A549 (cell line): Measurements from ENCODE around the gene ABCA7.

Experiments used
- BHLHE40 ChIP-seq: IDR thresholded peaks from 2 replicates; pipeline ENCODE4 v1.6.1; 2012; ENCODE audit warnings: low read depth, low read length, inconsistent platforms
- CHD4 ChIP-seq: fragments of 200-600 bp; sonication (generic); IDR thresholded peaks from 2 replicates; pipeline ENCODE4 v1.6.1; 2016; ENCODE audit warnings: antibody characterized with exemption, mild to moderate bottlenecking, borderline replicate concordance
- ESRRA ChIP-seq: fragments of 150-350 bp; IDR thresholded peaks from 2 replicates; pipeline ENCODE4 v1.6.1; 2014; ENCODE audit warnings: mild to moderate bottlenecking, low read length, borderline replicate concordance
- HOXA7 ChIP-seq: fragments of 250-450 bp; sonication (Bioruptor Pico); IDR thresholded peaks from 2 replicates; pipeline ENCODE4 v1.5.0; 2020; ENCODE audit warnings: mild to moderate bottlenecking, moderate library complexity
- MYC ChIP-seq: IDR thresholded peaks from 2 replicates; pipeline ENCODE4 v1.6.1; 2012; ENCODE audit warnings: mild to moderate bottlenecking, inconsistent platforms, low read length, improper control_type of control experiment, borderline replicate concordance
- NFE2L2 ChIP-seq: fragments of 150-350 bp; conservative IDR thresholded peaks from 2 replicates; pipeline ENCODE4 v1.6.1; 2014; ENCODE audit warnings: low read length
- POLR2A ChIP-seq: IDR thresholded peaks from 2 replicates; pipeline ENCODE4 v1.6.1; 2012; ENCODE audit warnings: mild to moderate bottlenecking, low read length
- TF ChIP-seq, protein P1 (sequence below): fragments of >200 bp; sonication (Bioruptor Twin); formaldehyde crosslinking; IDR thresholded peaks from 3 replicates; pipeline ENCODE4 v1.5.1; 2016
- TF ChIP-seq, protein P2 (sequence below): IDR thresholded peaks from 2 replicates; pipeline ENCODE4 v1.6.1; 2012
- TF ChIP-seq, protein P3 (sequence below): fragments of 200-600 bp; sonication (generic); IDR thresholded peaks from 2 replicates; pipeline ENCODE4 v1.6.1; 2016; ENCODE audit warnings: antibody characterized with exemption, mild to moderate bottlenecking, moderate library complexity
- TF ChIP-seq, protein P4 (sequence below): IDR thresholded peaks from 2 replicates; pipeline ENCODE4 v1.6.1; 2012
- TF ChIP-seq, protein P5 (sequence below): fragments of 150-350 bp; IDR thresholded peaks from 2 replicates; pipeline ENCODE4 v1.6.1; 2014; ENCODE audit warnings: low read depth, mild to moderate bottlenecking, low read length

DNA sequence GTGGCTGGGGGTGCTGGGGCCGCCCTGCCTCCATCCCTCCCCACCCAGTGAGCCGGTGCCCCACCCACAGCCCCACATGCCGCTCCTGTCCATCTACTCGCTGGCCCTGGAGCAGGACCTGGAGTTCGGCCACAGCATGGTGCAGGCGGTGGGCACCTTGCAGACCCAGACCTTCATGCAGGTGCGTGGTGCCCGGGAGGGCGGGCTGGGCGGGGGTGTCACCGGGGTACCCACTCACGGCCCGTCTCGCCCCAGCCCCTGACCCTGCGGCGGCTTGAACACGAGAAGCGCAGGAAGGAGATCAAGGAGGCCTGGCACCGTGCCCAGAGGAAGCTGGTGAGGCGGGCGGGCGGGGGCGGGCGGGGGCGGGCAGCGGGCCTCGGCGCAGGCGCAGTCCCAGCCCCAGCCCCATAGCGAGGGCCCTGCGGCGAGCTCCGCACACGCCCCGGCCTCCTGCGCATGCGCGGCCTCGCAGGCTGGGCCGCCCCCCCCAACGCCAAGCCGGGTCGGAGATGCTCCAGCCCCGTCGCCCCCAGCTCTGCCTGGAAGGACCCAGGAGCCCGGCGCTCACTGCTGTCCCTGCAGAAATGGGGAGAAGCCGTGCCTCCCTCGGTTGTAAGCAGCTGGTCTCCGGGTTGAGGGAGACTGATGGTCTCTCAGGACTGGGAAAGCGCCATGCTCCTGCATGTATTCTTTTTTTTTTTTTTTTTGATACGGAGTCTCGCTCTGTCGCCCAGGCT lies 34.8 kb downstream of the ABCA7 start:
- TF ChIP-seq, protein P1, sequence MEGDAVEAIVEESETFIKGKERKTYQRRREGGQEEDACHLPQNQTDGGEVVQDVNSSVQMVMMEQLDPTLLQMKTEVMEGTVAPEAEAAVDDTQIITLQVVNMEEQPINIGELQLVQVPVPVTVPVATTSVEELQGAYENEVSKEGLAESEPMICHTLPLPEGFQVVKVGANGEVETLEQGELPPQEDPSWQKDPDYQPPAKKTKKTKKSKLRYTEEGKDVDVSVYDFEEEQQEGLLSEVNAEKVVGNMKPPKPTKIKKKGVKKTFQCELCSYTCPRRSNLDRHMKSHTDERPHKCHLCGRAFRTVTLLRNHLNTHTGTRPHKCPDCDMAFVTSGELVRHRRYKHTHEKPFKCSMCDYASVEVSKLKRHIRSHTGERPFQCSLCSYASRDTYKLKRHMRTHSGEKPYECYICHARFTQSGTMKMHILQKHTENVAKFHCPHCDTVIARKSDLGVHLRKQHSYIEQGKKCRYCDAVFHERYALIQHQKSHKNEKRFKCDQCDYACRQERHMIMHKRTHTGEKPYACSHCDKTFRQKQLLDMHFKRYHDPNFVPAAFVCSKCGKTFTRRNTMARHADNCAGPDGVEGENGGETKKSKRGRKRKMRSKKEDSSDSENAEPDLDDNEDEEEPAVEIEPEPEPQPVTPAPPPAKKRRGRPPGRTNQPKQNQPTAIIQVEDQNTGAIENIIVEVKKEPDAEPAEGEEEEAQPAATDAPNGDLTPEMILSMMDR = no peak
- TF ChIP-seq, protein P2, sequence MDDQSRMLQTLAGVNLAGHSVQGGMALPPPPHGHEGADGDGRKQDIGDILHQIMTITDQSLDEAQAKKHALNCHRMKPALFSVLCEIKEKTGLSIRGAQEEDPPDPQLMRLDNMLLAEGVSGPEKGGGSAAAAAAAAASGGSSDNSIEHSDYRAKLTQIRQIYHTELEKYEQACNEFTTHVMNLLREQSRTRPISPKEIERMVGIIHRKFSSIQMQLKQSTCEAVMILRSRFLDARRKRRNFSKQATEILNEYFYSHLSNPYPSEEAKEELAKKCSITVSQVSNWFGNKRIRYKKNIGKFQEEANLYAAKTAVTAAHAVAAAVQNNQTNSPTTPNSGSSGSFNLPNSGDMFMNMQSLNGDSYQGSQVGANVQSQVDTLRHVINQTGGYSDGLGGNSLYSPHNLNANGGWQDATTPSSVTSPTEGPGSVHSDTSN = 0 out of 2 replicates have a peak, but pooled peaks have one; percentile 23
- TF ChIP-seq, protein P3, sequence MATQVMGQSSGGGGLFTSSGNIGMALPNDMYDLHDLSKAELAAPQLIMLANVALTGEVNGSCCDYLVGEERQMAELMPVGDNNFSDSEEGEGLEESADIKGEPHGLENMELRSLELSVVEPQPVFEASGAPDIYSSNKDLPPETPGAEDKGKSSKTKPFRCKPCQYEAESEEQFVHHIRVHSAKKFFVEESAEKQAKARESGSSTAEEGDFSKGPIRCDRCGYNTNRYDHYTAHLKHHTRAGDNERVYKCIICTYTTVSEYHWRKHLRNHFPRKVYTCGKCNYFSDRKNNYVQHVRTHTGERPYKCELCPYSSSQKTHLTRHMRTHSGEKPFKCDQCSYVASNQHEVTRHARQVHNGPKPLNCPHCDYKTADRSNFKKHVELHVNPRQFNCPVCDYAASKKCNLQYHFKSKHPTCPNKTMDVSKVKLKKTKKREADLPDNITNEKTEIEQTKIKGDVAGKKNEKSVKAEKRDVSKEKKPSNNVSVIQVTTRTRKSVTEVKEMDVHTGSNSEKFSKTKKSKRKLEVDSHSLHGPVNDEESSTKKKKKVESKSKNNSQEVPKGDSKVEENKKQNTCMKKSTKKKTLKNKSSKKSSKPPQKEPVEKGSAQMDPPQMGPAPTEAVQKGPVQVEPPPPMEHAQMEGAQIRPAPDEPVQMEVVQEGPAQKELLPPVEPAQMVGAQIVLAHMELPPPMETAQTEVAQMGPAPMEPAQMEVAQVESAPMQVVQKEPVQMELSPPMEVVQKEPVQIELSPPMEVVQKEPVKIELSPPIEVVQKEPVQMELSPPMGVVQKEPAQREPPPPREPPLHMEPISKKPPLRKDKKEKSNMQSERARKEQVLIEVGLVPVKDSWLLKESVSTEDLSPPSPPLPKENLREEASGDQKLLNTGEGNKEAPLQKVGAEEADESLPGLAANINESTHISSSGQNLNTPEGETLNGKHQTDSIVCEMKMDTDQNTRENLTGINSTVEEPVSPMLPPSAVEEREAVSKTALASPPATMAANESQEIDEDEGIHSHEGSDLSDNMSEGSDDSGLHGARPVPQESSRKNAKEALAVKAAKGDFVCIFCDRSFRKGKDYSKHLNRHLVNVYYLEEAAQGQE = no peak
- peak; percentile 64 for TF ChIP-seq POLR2A
- no peak for TF ChIP-seq BHLHE40
- TF ChIP-seq NFE2L2 = no peak
- TF ChIP-seq, protein P4, sequence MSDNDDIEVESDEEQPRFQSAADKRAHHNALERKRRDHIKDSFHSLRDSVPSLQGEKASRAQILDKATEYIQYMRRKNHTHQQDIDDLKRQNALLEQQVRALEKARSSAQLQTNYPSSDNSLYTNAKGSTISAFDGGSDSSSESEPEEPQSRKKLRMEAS = no peak
- TF ChIP-seq, protein P5, sequence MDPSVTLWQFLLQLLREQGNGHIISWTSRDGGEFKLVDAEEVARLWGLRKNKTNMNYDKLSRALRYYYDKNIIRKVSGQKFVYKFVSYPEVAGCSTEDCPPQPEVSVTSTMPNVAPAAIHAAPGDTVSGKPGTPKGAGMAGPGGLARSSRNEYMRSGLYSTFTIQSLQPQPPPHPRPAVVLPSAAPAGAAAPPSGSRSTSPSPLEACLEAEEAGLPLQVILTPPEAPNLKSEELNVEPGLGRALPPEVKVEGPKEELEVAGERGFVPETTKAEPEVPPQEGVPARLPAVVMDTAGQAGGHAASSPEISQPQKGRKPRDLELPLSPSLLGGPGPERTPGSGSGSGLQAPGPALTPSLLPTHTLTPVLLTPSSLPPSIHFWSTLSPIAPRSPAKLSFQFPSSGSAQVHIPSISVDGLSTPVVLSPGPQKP = no peak
- no peak for TF ChIP-seq ESRRA
- TF ChIP-seq CHD4 = no peak
- TF ChIP-seq MYC = no peak
- no peak for TF ChIP-seq HOXA7 (CRISPR knock-in tag)
